Right forelimb (tissue), 1 donor: ENCODE measurements around the gene STXBP5.
"Not testable (repeated sequence)": the region's sequence is repeated elsewhere in the genome, so short reads cannot be mapped to it uniquely, and the experiment has no call there.

Experiments
- DNase-seq: peaks from one replicate; pipeline ENCODE4 v3.0.0-alpha.2; 2018

Gene STXBP5

GRCh38 chr6:147251072-147251471 lies 46.9 kb downstream of the STXBP5 start:
- DNase-seq = no peak

DNA sequence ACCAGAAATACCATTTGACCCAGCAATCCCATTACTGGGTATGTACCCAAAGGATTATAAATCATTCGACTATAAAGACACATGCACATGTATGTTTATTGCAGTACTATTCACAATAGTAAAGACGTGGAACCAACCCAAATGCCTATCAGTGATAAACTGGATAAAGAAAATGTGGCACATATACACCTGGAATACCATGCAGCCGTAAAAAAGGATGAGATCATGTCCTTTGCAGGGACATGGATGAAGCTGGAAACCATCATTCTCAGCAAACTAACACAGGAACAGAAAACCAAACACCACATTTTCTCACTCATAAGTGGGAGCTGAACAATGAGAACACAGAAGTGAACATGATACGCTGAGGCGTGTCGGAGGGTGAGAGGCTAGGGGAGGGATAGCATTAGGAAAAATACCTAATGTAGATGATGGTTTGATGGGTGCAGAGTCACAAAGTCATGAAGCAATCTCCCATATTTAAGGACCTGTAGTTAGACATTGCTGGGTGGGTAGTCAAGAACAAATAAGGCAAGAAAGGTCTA lies 50.8 kb downstream of the STXBP5 start:
- DNase-seq = not testable (repeated sequence)

- DNase-seq = no peak
These were observed 51.9 kb downstream of the STXBP5 start for GRCh38 chr6:147255948-147256674.

DNA sequence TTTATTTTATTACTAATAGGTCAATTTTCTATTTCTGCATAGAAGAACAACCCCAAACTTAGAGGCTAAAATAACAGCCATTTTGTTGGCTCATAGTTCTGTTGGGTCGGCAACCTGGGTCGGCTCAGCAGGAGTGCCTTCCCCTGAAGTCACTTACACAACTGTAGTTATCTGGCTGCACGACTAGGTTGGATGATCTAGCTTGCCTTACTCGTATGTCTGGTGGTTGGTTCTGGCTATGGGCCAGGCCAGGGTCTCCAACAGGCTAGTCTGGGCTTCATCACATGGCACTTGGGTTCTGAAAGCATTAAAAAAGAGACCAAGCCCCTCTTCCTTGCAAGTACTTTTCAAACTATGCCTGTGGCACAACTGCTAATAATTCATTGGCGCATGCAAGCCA lies 53.5 kb downstream of the STXBP5 start:
- no peak for DNase-seq

- no peak for DNase-seq
These were observed 55.9 kb downstream of the STXBP5 start for GRCh38 chr6:147260091-147260490.

- no peak for DNase-seq
These were observed 58.7 kb downstream of the STXBP5 start for GRCh38 chr6:147262946-147263345.

DNA sequence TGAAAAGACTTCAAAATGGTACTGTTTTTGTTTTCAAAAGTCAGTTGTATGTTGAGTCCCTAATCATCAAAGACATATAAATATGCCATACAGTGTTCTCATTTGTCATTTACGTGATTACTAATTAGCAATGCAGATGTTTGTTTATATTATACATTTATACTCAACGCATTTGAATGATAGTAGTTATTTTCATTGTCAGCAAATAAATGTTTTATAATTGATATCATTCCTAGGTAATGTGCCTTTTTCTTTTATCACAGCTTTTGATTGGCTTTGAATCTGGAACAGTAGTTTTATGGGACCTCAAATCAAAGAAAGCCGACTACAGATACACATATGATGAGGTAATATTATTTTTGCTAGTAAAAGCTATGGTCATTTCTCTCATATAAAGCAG lies 62.6 kb downstream of the STXBP5 start:
- DNase-seq = no peak

DNA sequence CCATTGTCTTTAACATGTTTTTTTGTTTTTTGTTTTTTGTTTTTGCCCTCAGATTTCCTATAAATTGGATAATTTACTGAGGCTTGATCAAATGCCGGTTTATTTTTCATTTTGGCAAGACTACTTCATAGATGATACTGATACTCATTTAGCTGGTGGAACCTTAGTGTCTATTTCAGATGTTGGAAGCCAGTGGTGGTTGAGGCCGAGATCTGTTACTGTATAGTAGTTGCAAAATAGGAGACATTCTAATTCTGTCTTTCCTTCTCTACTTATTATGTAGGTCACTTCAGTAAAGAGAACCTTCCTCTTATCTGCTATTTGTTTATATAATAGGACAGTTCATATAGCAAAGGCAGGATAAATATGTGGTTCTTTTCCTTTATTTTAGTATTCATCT lies 63.4 kb downstream of the STXBP5 start:
- no peak for DNase-seq

DNA sequence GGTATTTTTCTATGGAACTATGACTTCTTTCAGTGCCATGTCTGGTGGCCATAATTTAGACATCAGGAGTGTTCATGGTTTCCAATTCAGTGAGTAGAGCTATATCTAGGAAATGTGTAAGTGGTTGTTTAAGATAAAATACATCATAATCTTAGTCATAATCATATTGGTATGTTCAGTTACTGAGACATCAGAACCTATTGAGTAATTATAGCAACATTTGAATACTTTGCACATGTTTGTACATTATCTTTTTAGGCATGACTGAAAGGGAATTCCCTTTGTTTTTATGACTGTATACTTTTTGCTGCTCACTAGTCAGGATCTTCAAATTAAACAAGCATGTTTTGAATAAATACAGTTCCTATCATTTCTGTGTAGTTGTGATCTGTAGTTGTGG lies 64.0 kb downstream of the STXBP5 start:
- DNase-seq = no peak

GRCh38 chr6:147274012-147274411 lies 69.8 kb downstream of the STXBP5 start:
- DNase-seq = no peak

- no peak for DNase-seq
These were observed 70.6 kb downstream of the STXBP5 start for GRCh38 chr6:147274776-147275175.

- DNase-seq = no peak
These were observed 74.7 kb downstream of the STXBP5 start for GRCh38 chr6:147278891-147279290.

DNA sequence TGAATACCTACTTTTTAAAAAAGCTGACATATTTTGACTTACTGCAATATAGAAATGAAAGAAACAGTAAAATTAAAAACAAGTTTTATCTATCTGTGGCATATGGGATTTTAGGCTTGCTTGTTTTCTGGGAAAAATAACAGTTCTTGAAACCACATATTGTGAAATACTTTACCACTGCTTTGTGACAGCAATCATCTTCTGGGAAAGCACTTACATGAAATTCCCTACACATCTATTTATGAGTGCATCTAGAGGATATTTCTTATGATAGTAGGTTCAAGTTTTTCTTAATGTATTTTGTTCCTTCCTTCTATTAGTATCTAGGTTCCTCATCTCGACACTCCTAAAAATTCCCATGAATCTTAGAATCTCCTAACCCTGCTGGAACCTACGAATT lies 75.2 kb downstream of the STXBP5 start:
- no peak for DNase-seq

GRCh38 chr6:147281895-147282565 lies 77.8 kb downstream of the STXBP5 start:
- DNase-seq = no peak

DNA sequence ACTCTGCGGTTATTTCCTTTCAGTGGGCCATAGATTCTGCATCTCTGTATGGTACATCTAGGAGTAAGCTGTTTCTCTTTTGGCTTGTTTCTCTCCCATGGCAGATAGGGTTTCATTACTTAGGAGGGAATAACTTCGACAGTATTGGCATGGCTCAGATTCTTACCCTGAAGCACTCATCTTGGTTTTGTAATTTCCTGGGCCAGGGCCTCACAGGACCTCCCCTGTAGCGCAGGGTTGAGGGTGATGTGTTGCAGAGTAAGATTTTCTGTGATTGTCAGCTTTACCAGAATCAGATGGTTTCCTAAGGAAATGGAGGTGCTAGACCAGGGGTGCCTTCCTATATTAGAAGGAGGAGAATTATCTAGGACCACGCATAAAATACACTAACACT lies 78.3 kb downstream of the STXBP5 start:
- no peak for DNase-seq

GRCh38 chr6:147283460-147283859 lies 79.2 kb downstream of the STXBP5 start:
- no peak for DNase-seq

- DNase-seq = no peak
These were observed 81.1 kb downstream of the STXBP5 start for GRCh38 chr6:147285087-147285855.

DNA sequence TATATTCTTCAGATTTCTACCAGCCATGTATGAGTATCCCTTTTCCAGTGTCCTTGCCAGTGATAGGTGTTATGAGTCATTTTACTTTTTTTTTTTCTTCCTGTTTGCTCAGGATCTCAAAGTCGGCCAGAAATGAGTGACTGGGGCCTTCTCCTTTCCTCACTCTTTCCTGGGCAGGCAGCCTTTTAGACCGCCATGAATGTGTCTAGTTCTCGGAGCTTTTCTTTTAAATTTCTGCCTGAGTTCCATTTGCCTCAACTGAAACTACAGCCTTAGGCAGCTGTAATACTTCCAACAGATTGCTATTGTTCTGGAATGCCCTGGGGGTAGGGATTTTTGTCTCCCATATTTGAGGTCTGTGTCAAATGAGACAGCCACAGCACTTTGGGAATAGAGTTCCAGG lies 83.7 kb downstream of the STXBP5 start:
- DNase-seq = no peak

DNA sequence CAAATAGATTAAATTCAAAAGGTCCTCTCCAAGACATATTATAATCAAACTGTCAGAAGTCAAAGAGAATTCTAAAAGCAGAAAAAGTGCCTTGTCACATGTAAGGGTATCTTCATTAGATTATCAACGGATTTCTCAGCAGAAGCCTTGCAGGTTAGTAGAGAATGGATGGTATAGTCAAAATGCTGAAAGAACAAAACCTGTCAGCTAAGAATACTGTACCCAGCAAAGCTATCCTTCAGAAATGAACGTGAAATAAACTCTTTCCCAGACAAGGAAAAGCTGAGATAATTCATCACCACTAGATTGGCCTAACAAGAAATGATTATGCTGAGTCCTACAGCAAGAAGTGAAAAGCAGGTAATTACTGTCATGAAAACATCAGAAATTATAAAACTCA lies 92.9 kb downstream of the STXBP5 start:
- no peak for DNase-seq

GRCh38 chr6:147297663-147298316 lies 93.6 kb downstream of the STXBP5 start:
- no peak for DNase-seq

- no peak for DNase-seq
These were observed 94.2 kb downstream of the STXBP5 start for GRCh38 chr6:147298461-147298860.

- DNase-seq = no peak
These were observed 94.8 kb downstream of the STXBP5 start for GRCh38 chr6:147299035-147299434.

DNA sequence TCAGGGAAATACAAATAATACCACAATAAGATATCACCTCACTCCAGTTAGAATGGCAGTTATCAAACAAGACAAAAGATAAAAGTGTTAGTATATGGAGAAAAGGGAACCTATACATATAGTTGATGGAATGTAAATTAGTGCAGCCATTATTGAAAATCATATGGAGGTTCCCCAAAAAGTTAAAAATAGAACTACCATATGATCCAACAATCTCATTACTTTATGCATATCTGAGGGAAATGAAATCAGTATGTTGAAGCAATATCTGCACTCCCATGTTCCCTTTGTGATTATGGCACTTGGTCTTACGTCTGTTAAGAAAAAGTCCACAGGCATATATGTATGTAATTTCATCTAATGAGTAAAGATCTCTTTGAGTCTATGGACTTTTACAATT lies 96.9 kb downstream of the STXBP5 start:
- no peak for DNase-seq
